Measurements from ENCODE around the gene DNER. TPM values are rescaled to one million over a fixed set of nuclear protein-coding genes. Genes with fewer than 3 reads are reported as not detected.

The DNER gene
- total RNA-seq, 2 donors from 2014 or later = 6.2 to 32.9 TPM

- ATAC-seq (no peak), DNase-seq (no peak)
- intact Hi-C loops (cut with DNase I) = loop anchor here in 1 of 2 donors (2.0 to 10.0 kb wide), 2 partner anchors 155 to 283 kb away; partner anchors contain the start of gene DNER
Measured at GRCh38 chr2:229431327-229431954, 282.9 kb downstream of the DNER start.

DNA sequence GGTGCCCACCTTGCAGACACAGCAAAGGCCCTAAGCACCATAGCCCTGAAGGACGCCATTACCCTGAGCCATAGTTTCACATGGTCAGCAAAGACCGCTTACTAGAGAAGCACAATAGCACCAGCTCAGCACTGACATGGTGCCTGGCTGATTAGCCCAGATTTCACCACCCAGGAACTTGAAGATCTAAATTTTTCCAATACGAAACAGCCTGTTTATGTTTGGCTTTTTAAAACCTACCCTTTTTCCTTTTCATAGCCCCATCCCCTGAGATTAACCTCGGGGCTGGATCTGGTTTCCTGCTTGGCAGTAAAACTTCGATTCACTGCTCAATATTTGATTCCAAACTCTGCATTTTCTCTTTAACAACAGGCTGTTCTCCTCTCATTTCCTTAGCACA lies 284.8 kb downstream of the DNER start:
- no peak for DNase-seq
- intact Hi-C loops (cut with DNase I) = loop anchor here in 1 of 2 donors (5.0 kb wide), 1 partner anchor 158 kb away; no protein-coding TSS in a partner anchor
- ATAC-seq = peak in 1 of 2 donors; percentile 34

DNA sequence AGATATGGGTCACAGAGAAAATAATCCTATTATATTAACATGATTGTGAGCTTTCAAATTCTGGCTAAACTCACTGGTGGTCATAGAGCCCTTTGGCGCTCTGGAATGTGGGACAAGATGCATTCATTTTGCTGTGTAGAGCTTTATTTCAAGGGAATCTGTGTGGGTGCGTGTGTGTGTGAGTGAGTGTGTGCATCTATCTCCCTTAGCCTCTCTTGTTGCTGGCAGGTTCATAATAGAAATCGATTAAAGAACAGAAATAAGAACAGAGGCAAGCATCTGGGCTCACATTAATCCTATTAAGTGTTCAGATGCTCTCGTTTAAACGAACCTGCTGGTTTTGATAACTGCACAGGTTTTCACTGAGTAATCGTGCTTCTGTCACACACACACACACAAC lies 287.9 kb downstream of the DNER start:
- intact Hi-C loops (cut with DNase I) = loop anchor here in 1 of 2 donors (5.0 kb wide), 1 partner anchor 161 kb away; no protein-coding TSS in a partner anchor
- no peak for ATAC-seq
- DNase-seq = no peak

- intact Hi-C loops (cut with DNase I) = loop anchor here in 1 of 2 donors (5.0 kb wide), 1 partner anchor 162 kb away; no protein-coding TSS in a partner anchor
- no peak for DNase-seq
- ATAC-seq = no peak
Measured at GRCh38 chr2:229425598-229425997, 288.8 kb downstream of the DNER start.

GRCh38 chr2:229422063-229422462 lies 292.3 kb downstream of the DNER start:
- intact Hi-C loops (cut with DNase I) = no loop called here
- DNase-seq (no peak), ATAC-seq (no peak)

- ATAC-seq = peak in 1 of 2 donors; percentile 22
- no peak for DNase-seq
Measured at GRCh38 chr2:229419158-229419557, 295.2 kb downstream of the DNER start.

GRCh38 chr2:229417916-229418315 lies 296.4 kb downstream of the DNER start:
- intact Hi-C loops (cut with DNase I) = no loop called here
- DNase-seq = no peak
- ATAC-seq = no peak

More at GRCh38 chr2:229419158-229419557, 295.2 kb downstream of the DNER start:
- intact Hi-C loops (cut with DNase I) = no loop called here

GRCh38 chr2:229417176-229417575 lies 297.2 kb downstream of the DNER start:
- DNase-seq (no peak), ATAC-seq (peak in 1 of 2 donors; percentile 50)
- intact Hi-C loops (cut with DNase I) = no loop called here

GRCh38 chr2:229416116-229416694 lies 298.1 kb downstream of the DNER start:
- DNase-seq (peak; percentile 80), ATAC-seq (peak; percentile 94 to 95)
- intact Hi-C loops (cut with DNase I) = no loop called here

DNA sequence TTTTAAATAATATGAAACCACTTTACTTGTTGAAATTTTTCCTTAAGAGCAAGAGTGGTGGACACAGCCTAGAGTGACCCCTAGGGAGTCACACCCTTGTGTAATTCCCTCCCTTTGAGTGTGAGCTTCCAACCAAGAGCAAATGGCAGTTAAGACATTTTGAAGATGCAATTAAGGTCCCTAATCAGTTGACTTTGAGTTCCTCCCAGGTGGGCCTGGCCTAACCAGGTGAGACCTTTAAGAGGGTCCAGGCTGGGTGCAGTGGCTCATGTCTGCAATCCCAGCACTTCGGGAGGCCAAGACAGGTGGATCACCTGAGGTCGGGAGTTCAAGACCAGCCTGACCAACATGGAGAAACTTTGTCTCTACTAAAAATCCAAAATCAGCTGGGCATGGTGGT lies 299.7 kb downstream of the DNER start:
- DNase-seq = no peak
- intact Hi-C loops (cut with DNase I) = no loop called here
- ATAC-seq = no peak

DNA sequence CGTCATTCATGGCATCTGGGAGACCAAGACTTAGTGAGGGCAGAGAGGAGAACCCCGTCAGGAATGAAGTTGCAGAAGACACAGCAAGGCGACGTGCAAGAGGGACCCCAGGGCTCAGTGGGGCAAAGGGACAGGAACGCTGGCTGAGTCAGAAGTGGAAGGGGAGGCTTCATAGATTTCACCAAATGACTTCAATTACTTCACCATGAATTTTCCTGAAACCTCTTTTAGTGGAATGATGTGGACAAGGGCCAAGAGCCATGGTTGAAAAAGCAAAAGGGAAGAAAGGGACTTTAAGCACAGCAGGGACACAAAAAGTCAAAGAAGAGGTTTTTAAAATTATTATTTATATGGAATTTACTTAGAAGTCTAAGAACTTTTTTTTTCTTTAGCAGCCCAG lies 301.7 kb downstream of the DNER start:
- intact Hi-C loops (cut with DNase I) = no loop called here
- ATAC-seq (no peak), DNase-seq (no peak)

- DNase-seq (no peak), ATAC-seq (no peak)
- intact Hi-C loops (cut with DNase I) = no loop called here
Measured at GRCh38 chr2:229410946-229411345, 303.4 kb downstream of the DNER start.

DNA sequence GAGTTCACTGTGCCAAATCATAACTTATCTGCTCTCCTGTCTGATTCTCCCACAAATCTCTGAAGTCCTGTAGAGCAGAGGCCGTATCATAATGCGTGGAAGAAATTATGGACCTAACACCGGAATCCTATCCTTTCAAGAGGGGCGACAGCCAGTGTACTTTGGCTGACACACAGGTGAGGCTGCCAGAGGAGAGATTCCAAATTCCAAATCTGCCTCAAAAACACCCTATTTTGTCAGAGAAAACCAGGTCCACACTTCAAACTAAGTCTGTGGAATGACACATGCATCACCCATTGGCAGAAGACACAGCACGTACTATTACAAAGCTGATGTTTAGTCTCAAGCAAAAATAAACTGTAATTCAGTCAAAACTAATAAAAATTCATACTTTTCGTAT lies 304.1 kb downstream of the DNER start:
- intact Hi-C loops (cut with DNase I) = no loop called here
- ATAC-seq (no peak), DNase-seq (no peak)

DNA sequence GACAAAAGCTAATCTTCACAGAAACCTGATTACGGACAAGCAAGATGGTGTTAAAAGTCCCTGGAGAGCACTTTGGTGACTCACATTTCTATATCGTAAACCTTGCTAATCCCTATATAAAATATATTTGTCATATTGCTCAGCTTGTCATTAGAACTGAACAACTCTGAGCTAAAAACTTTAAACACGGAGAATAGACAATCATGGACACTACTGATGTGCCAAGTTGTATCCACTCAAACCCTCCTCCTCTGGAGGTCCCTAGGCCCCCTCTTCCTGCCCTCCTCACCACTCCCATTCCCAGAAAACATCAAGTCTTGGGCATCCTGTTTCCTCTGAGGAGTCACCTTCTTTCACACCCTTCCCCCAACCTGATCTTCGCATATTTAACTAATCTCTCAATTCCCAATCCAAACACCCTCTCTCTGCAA lies 304.6 kb downstream of the DNER start:
- DNase-seq = no peak
- intact Hi-C loops (cut with DNase I) = no loop called here
- no peak for ATAC-seq

- intact Hi-C loops (cut with DNase I) = no loop called here
- ATAC-seq (no peak), DNase-seq (no peak)
Measured at GRCh38 chr2:229408962-229409361, 305.4 kb downstream of the DNER start.

- intact Hi-C loops (cut with DNase I) = no loop called here
- peak; percentile 74 to 91 for ATAC-seq
- DNase-seq = peak; percentile 49
Measured at GRCh38 chr2:229408356-229408755, 306.0 kb downstream of the DNER start.

- ATAC-seq (peak; percentile 67 to 89), DNase-seq (peak; percentile 58)
Measured at GRCh38 chr2:229407170-229407569, 307.2 kb downstream of the DNER start.

GRCh38 chr2:229405796-229406195 lies 308.6 kb downstream of the DNER start:
- DNase-seq (no peak), ATAC-seq (no peak)
- intact Hi-C loops (cut with DNase I) = no loop called here

More at GRCh38 chr2:229407170-229407569, 307.2 kb downstream of the DNER start:
- intact Hi-C loops (cut with DNase I) = no loop called here

DNA sequence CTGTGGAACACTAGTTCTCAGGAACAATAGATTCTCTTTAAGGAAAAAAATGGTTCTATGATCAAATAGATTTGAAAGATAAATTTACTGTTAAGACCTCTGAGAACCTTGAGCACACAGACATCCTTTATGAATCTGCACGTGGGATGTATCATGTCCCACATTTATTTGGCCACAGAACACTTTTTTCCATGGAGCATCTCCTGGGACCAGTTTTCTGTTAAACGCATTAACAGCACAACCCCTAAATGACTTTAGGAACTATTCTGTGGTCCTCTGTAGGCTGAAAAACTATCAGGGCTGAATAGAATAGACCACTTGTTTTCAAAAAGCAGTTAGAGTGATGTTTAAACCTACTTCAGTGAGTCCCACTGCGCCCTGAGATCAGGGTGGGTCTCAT lies 311.1 kb downstream of the DNER start:
- ATAC-seq = no peak
- intact Hi-C loops (cut with DNase I) = no loop called here
- no peak for DNase-seq

GRCh38 chr2:229401171-229401865 lies 313.0 kb downstream of the DNER start:
- no peak for DNase-seq
- ATAC-seq = no peak
- intact Hi-C loops (cut with DNase I) = no loop called here

Data from left cardiac atrium (tissue), 4 donors.